ENCODE data around the gene IZUMO1.

DNA sequence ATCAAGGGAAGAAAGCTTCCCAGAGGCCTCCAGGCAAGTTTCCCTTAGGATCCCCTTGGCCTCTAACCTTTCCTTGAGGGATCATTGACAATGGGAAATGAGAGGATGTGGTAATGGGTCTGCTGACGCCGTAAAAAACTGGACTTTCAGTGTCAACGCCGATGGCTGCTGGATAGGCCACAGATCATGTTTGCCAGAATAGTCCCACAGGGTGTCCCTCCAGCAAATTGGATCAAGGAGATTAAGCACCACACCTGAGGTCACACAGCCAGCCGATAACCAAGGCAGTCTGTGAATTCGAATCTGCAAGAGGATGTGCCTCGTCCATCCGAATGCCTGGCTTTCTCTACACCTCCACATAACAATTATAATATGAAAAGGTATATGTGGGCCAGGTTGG, 46.6 kb upstream of the IZUMO1 start:
- TF ChIP-seq, protein P1, sequence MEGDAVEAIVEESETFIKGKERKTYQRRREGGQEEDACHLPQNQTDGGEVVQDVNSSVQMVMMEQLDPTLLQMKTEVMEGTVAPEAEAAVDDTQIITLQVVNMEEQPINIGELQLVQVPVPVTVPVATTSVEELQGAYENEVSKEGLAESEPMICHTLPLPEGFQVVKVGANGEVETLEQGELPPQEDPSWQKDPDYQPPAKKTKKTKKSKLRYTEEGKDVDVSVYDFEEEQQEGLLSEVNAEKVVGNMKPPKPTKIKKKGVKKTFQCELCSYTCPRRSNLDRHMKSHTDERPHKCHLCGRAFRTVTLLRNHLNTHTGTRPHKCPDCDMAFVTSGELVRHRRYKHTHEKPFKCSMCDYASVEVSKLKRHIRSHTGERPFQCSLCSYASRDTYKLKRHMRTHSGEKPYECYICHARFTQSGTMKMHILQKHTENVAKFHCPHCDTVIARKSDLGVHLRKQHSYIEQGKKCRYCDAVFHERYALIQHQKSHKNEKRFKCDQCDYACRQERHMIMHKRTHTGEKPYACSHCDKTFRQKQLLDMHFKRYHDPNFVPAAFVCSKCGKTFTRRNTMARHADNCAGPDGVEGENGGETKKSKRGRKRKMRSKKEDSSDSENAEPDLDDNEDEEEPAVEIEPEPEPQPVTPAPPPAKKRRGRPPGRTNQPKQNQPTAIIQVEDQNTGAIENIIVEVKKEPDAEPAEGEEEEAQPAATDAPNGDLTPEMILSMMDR (IDR thresholded peaks at IDR 0.05): no peak
- no peak for TF ChIP-seq EZH2 (IDR thresholded peaks at IDR 0.05)
- no peak for TF ChIP-seq EZH2phosphoT487 (IDR thresholded peaks at IDR 0.05)

All from neural progenitor cell (in vitro differentiated cells).